Measurements from ENCODE around the gene THOC6.
A peak's percentile ranks its signal among the peaks of the same experiment; 100 is the strongest.

The THOC6 gene

GRCh38 chr16:3023669-3024478 lies at the start of gene THOC6, which contains the start of gene HCFC1R1:
THOC6 (plus strand) TSS chr16:3024035; CDS start chr16:3024327, 292 bp downstream.
HCFC1R1 (minus strand) TSS chr16:3023942; CDS start chr16:3023941, 1 bp downstream.
- no peak for TF ChIP-seq CTCF (IDR thresholded peaks at IDR 0.05; ENCODE audit: borderline replicate concordance, insufficient read depth, low read depth, low read length)
- peak within 1 kb of the TSS; percentile 85 for H3K4me3 ChIP-seq (ENCODE audit: low read depth, low read length)

- TF ChIP-seq CTCF (IDR thresholded peaks at IDR 0.05; ENCODE audit: borderline replicate concordance, insufficient read depth, low read depth, low read length) = no peak
- no peak overlapping the region for H3K4me3 ChIP-seq (ENCODE audit: low read depth, low read length)
These were observed 49.3 kb upstream of the THOC6 start for GRCh38 chr16:2974319-2975056.

- no peak for TF ChIP-seq CTCF (IDR thresholded peaks at IDR 0.05; ENCODE audit: borderline replicate concordance, insufficient read depth, low read depth, low read length)
- H3K4me3 ChIP-seq (ENCODE audit: low read depth, low read length) = no peak overlapping the region
These were observed 48.6 kb upstream of the THOC6 start for GRCh38 chr16:2975161-2975795.

- TF ChIP-seq CTCF (IDR thresholded peaks at IDR 0.05; ENCODE audit: borderline replicate concordance, insufficient read depth, low read depth, low read length) = no peak
- no peak overlapping the region for H3K4me3 ChIP-seq (ENCODE audit: low read depth, low read length)
These were observed 47.6 kb upstream of the THOC6 start for GRCh38 chr16:2976201-2976600.

GRCh38 chr16:2976673-2977072 lies 47.2 kb upstream of the THOC6 start:
- H3K4me3 ChIP-seq (ENCODE audit: low read depth, low read length) = no peak overlapping the region
- no peak for TF ChIP-seq CTCF (IDR thresholded peaks at IDR 0.05; ENCODE audit: borderline replicate concordance, insufficient read depth, low read depth, low read length)

- H3K4me3 ChIP-seq (ENCODE audit: low read depth, low read length) = no peak overlapping the region
- no peak for TF ChIP-seq CTCF (IDR thresholded peaks at IDR 0.05; ENCODE audit: borderline replicate concordance, insufficient read depth, low read depth, low read length)
These were observed 46.4 kb upstream of the THOC6 start for GRCh38 chr16:2977440-2977839.

All from GM12875 (cell line).